NCI-H748 (cell line): ENCODE results near the gene TUBGCP2.
A peak's percentile ranks its signal among the peaks of the same experiment; 100 is the strongest.
"Not testable (repeated sequence)": the region's sequence is repeated elsewhere in the genome, so short reads cannot be mapped to it uniquely, and the experiment has no call there.

Source experiments
- DNase-seq: peaks from one replicate; lab custom pipeline; 2025; ENCODE audit not compliant: unreplicated experiment; lab: John Stamatoyannopoulos, UW

TUBGCP2 gene

GRCh38 chr10:133249975-133250754, 58.5 kb downstream of the TUBGCP2 start:
- DNase-seq = no peak

GRCh38 chr10:133249094-133249780, 59.4 kb downstream of the TUBGCP2 start:
- DNase-seq = no peak

- no peak for DNase-seq
Observed at GRCh38 chr10:133248334-133248715, 60.3 kb downstream of the TUBGCP2 start.

- no peak for DNase-seq
Observed at GRCh38 chr10:133247681-133248333, 60.9 kb downstream of the TUBGCP2 start.

GRCh38 chr10:133246236-133246626, 62.4 kb downstream of the TUBGCP2 start:
- DNase-seq = no peak

GRCh38 chr10:133245439-133246235, 63.0 kb downstream of the TUBGCP2 start:
- no peak for DNase-seq

- DNase-seq = no peak
Observed at GRCh38 chr10:133243593-133243992, 65.1 kb downstream of the TUBGCP2 start.

- DNase-seq = no peak
Observed at GRCh38 chr10:133242611-133243356, 65.9 kb downstream of the TUBGCP2 start.

GRCh38 chr10:133241501-133242205, 67.0 kb downstream of the TUBGCP2 start:
- DNase-seq = no peak

GRCh38 chr10:133239990-133240389, 68.7 kb downstream of the TUBGCP2 start:
- no peak for DNase-seq

GRCh38 chr10:133238466-133238804, 70.2 kb downstream of the TUBGCP2 start:
- no peak for DNase-seq

- DNase-seq = peak; percentile 60
Observed at GRCh38 chr10:133237588-133238465, 70.8 kb downstream of the TUBGCP2 start, which contains the start of gene VENTX. Gene VENTX (plus strand): TSS chr10:133237855. CDS start chr10:133237915, 60 bp downstream.

GRCh38 chr10:133237241-133237587, 71.5 kb downstream of the TUBGCP2 start:
- DNase-seq = no peak

- no peak for DNase-seq
Observed at GRCh38 chr10:133236401-133237240, 72.1 kb downstream of the TUBGCP2 start.

- no peak for DNase-seq
Observed at GRCh38 chr10:133235932-133236331, 72.7 kb downstream of the TUBGCP2 start.

- no peak for DNase-seq
Observed at GRCh38 chr10:133235265-133235855, 73.3 kb downstream of the TUBGCP2 start.

- DNase-seq = not testable (repeated sequence)
Observed at GRCh38 chr10:133234796-133235195, 73.9 kb downstream of the TUBGCP2 start.
